Adrenal gland (tissue), 12 donors: Measurements from ENCODE around the gene DDRGK1. TPM values are rescaled to one million over a fixed set of nuclear protein-coding genes. Genes with fewer than 3 reads are reported as not detected.

ENCODE experiments used
- DNase-seq, 7 donors: peaks; one replicate each; pipeline ENCODE4 v3.0.0-alpha.2; 2019 to 2020
- H3K27ac ChIP-seq, 5 donors: fragments of 200-600 bp; sonication (generic) in 4 of 5; 1 replicate in 3 of 5; 2 replicates in 2 of 5; pipeline versions ENCODE4 v1.5.1 to v1.8.0; 2016 to 2020; ENCODE audit warnings: mild to moderate bottlenecking in 1 of 5
- H3K27me3 ChIP-seq: fragments of 200-600 bp; 2 replicates; pipeline ENCODE4 v1.8.0; 2021
- H3K36me3 ChIP-seq, 2 donors: fragments of 200-600 bp; replicated peaks in 1 of 2; 1 replicate in 1 of 2; 2 replicates in 1 of 2; pipeline versions ENCODE4 v1.5.1 to v1.8.0; 2018 to 2022
- H3K4me1 ChIP-seq, 2 donors: fragments of 200-600 bp; replicated peaks in 1 of 2; 1 replicate in 1 of 2; 2 replicates in 1 of 2; pipeline versions ENCODE4 v1.5.1 to v1.8.0; 2018 to 2021
- H3K4me3 ChIP-seq, 4 donors: fragments of 200-600 bp; sonication (generic) in 3 of 4; one replicate each; pipeline ENCODE4 v1.5.1; 2016 to 2018
- H3K9me3 ChIP-seq, 3 donors: fragments of 200-600 bp; sonication (generic) in 1 of 3; replicated peaks in 1 of 3; 1 replicate in 2 of 3; 2 replicates in 1 of 3; pipeline versions ENCODE4 v1.5.1 to v1.8.0; 2016 to 2021
- POLR2A ChIP-seq, 2 donors: fragments of 450-650 bp; IDR thresholded peaks; one replicate each; pipeline ENCODE4 v1.6.1; 2017; ENCODE audit warnings: antibody characterized with exemption in 2 of 2, mild to moderate bottlenecking in 2 of 2, moderate library complexity in 1 of 2
- WGBS, 4 donors: extraction: QIAGEN DNeasy Blood & Tissue Kit in 2 of 4; methylation state at CpG; one replicate each; pipeline versions ENCODE4 v1.1.5 to v1.1.7; 2013 to 2017; 5-methylcytosine and 5-hydroxymethylcytosine counted together
- intact Hi-C, 2 donors: fragments of 100-400 bp; cut with DNase I; formaldehyde crosslinking; loops; one replicate each; pipeline versions ENCODE4 v1.14.1 to v1.15.0; 2022 to 2023
- polyA plus RNA-seq, 3 donors: library from polyadenylated mRNA; stranded (reverse); fragments of 200-250 nt in 2 of 3; fragments of 350-450 nt in 1 of 3; fragmentation: Illumina TruSeq in 1 of 3; extraction: RNeasy Lipid Tissue Mini Kit (QIAGEN cat#74804) in 1 of 3; gene quantifications; one replicate each; pipeline ENCODE4 v1.2.3, GENCODE V29; 2013 to 2014
- total RNA-seq, 9 donors: library from RNA; depleted of rRNA in 4 of 9; stranded (reverse); fragments of >200 nt in 4 of 9; fragments of 120-200 nt in 1 of 9; fragmentation: NEBNext Ultra II Directional in 1 of 9; extraction: Animal tissue kit (Norgen Biotek cat#: 25700) in 1 of 9; gene quantifications; one replicate each; pipeline versions ENCODE4 v1.1.0 to v1.2.4, GENCODE V29; 2013 to 2023
- TF ChIP-seq, protein P1 (sequence below), 6 experiments: fragments of 450-650 bp in 4 of 6; fragments of 200-600 bp in 2 of 6; sonication (generic) in 1 of 6; IDR thresholded peaks; 1 replicate in 5 of 6; 2 replicates in 1 of 6; pipeline versions ENCODE4 v1.5.1 to v1.8.0; 2016 to 2021; ENCODE audit warnings: antibody characterized with exemption in 6 of 6, mild to moderate bottlenecking in 2 of 6, moderate library complexity in 1 of 6
- donor health status: healthy with polysubstance abuse.
- donor health status: Bipolar disorder and iron deficiency.
- donor health status: DM: yes; HTN: yes; CAD: no.
- donor health status: DM: no; HTN: no; CAD: no.
- donor health status: DM: no; HTN: no; CAD: no.
- donor health status: DM: yes; HTN: yes; CAD: no.

The DDRGK1 gene
- total and polyA plus RNA-seq, 12 donors: 81.6 to 202 (median 140) TPM

DNA sequence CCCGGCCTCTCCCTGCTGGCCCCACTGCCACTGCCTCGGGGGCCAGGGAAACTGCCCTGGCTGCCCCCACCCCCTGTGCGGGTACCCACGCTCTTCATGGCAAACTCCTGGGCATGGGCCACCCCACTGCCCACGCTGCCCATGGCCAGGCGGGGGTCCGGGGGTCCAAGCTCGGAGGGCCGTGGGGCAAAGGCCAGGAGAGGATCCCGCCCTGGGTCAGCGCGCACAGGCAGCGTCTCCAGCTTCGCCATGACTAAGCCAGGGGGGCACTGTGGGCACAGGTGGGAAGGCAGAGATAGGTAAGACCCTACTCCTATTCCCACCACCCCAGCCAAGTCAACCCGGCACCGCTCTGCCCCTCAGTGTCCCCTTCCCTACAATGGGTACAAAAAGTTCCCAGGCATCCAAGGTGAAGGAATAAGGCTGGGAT, 37.6 kb downstream of the DDRGK1 start:
- intact Hi-C loops: no loop called here
- TF ChIP-seq, protein P1, sequence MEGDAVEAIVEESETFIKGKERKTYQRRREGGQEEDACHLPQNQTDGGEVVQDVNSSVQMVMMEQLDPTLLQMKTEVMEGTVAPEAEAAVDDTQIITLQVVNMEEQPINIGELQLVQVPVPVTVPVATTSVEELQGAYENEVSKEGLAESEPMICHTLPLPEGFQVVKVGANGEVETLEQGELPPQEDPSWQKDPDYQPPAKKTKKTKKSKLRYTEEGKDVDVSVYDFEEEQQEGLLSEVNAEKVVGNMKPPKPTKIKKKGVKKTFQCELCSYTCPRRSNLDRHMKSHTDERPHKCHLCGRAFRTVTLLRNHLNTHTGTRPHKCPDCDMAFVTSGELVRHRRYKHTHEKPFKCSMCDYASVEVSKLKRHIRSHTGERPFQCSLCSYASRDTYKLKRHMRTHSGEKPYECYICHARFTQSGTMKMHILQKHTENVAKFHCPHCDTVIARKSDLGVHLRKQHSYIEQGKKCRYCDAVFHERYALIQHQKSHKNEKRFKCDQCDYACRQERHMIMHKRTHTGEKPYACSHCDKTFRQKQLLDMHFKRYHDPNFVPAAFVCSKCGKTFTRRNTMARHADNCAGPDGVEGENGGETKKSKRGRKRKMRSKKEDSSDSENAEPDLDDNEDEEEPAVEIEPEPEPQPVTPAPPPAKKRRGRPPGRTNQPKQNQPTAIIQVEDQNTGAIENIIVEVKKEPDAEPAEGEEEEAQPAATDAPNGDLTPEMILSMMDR (IDR thresholded peaks at IDR 0.05): no peak
- no peak for TF ChIP-seq POLR2A (IDR thresholded peaks at IDR 0.05)
- peak in 1 of 7 donors; percentile 47 for DNase-seq
- H3K9me3 ChIP-seq: no peaks in the 10 kb centered on the region
- WGBS, 4 donors: 95 to 100% (median 98%) methylated on average over 2 to 16 of the region's 16 CpGs
- no peak overlapping the region for H3K27ac ChIP-seq
- no peaks in the 10 kb centered on the region for H3K27me3 ChIP-seq
- no peaks in the 10 kb centered on the region for H3K36me3 ChIP-seq
- peaks cover 9 to 12% of the 10 kb centered on the region in 2 donors for H3K4me1 ChIP-seq
- no peak overlapping the region for H3K4me3 ChIP-seq

DNA sequence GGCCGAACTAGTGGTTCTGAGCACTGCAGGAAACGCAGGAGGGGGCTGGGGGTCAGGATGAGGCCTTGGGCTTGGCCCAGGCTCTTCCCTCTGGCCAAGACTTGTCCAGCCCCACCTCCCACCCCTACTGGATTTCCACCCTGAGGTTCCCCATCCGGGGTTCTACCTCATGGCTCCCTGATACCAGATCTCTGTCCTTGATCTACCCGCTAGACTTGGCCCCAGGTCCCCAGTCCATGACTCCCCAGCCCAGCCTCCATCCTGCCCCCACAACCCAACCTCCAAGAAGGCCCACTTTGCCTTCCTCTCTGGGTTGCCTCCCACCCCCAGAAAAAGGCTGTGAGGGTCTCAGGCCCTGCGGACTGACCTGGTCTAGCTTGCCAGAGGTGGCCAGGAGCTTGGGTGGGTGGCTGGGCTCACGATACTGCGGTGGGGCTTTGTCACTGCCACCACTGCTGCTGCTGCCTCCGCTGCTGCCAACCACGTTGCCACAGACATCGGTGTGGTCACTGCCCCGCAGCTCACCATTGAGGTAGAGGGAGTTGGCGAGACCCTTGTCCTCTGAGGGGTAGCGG, 38.1 kb downstream of the DDRGK1 start:
- no peak for TF ChIP-seq POLR2A (IDR thresholded peaks at IDR 0.05)
- TF ChIP-seq, protein P1 (IDR thresholded peaks at IDR 0.05): no peak
- Histone ChIP-seq H3K27ac (no peak overlapping the region), H3K9me3 (no peaks in the 10 kb centered on the region), H3K4me1 (peaks cover 9 to 12% of the 10 kb centered on the region in 2 donors), H3K36me3 (no peaks in the 10 kb centered on the region), H3K4me3 (no peak overlapping the region), H3K27me3 (no peaks in the 10 kb centered on the region)
- intact Hi-C loops: no loop called here
- 83 to 95% (median 90%) methylated on average over 4 to 13 of the region's 13 CpGs for WGBS, 4 donors
- DNase-seq: peak in 1 of 7 donors; percentile 43

DNA sequence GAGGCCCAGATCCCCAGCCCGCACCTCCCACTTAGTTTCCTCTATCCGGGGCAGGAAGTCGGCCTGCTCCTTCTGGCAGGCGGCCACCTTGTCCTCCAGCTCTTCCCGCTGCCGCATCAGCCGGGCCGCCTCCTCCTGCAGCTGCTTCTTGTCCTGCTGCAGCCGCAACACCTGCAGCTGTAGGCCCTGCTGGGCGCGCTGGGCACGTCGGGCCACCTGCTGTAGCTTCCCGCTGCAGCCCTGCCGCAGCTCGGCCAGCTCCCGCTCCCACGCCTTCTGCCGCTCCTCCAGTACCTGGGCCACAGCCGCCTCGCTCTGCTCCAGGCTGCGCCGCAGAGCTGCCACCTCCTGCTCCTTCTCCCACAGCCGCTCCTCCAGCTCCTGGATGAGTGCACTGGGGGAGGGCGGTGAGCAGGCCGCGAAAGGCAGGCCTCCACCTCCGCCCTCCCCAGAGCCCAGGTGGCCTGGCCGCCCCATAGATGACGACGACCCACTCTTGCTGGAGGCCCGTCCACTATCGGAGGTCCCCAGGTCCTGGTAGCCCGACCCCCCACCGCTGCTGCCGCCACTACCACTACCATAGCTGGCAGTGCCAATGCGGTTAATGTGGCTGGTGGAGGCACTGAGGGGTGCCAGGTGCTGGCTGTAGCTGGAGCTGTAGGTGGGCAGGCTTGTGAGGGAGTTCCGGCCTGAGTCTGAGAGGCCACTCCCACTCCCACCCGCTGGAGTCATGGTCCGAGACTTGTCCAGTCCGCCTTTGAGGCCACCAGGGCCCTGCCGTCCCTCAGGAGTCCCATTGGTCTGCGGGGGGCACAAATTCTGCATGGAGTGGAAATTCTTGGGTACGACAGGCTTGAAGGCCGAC, 38.8 kb downstream of the DDRGK1 start:
- intact Hi-C loops: no loop called here
- WGBS, 4 donors: 56 to 87% (median 77%) methylated on average over 28 to 45 of the region's 45 CpGs
- TF ChIP-seq, protein P1 (IDR thresholded peaks at IDR 0.05): no peak
- no peak for TF ChIP-seq POLR2A (IDR thresholded peaks at IDR 0.05)
- Histone ChIP-seq H3K27me3 (no peaks in the 10 kb centered on the region), H3K36me3 (no peaks in the 10 kb centered on the region), H3K4me1 (peaks cover 9 to 12% of the 10 kb centered on the region in 2 donors), H3K27ac (no peak overlapping the region), H3K9me3 (no peaks in the 10 kb centered on the region), H3K4me3 (no peak overlapping the region)
- peak in 4 of 7 donors; percentile 48 to 65 (median 57) for DNase-seq

DNA sequence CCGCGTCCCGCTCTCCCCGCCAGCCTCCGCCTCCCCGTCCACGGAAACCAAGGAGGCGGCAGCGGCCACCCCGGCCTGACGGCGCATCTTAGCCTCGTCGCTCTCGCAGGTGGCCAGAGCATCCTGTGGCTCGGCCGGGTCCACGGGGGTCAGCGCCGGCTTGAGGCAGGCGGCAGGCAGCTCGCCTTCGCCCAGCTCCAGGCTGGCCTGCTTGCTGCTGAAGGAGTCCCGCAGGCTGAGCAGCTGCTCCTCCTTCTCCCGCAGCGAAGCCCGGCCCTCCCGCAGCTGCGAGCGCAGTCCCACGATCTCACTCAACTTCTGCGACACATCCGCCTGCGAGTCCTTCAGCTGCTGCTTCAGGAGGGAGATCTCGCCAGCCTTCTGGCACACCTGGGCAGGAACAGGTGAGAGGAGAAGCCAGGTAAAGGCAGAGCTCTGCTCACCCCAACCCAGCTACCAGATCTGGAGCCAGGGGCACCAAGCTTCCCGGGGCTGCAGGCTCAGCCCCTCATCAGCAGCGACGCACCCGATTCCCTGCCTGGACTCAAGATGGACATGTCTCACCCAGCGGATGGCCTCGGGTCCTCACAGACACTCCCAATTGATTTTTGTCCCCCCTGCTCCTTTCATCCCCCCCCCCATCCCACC, 39.6 kb downstream of the DDRGK1 start:
- intact Hi-C loops: no loop called here
- H3K27me3 ChIP-seq: no peaks in the 10 kb centered on the region
- H3K27ac ChIP-seq: no peak overlapping the region
- WGBS, 4 donors: 89 to 91% (median 90%) methylated on average over 16 to 41 of the region's 41 CpGs
- H3K9me3 ChIP-seq: no peaks in the 10 kb centered on the region
- no peaks in the 10 kb centered on the region for H3K36me3 ChIP-seq
- H3K4me1 ChIP-seq: peaks cover 9 to 12% of the 10 kb centered on the region in 2 donors
- TF ChIP-seq POLR2A (IDR thresholded peaks at IDR 0.05): no peak
- TF ChIP-seq, protein P1 (IDR thresholded peaks at IDR 0.05): no peak
- H3K4me3 ChIP-seq: no peak overlapping the region
- DNase-seq: no peak
